ENCODE measurements around the gene TUBB3. TPM values are rescaled to one million over a fixed set of nuclear protein-coding genes. Genes with fewer than 3 reads are reported as not detected.

Gene TUBB3
- 100 to 1,000 TPM; 126 to 473 TPM for total RNA-seq

DNA sequence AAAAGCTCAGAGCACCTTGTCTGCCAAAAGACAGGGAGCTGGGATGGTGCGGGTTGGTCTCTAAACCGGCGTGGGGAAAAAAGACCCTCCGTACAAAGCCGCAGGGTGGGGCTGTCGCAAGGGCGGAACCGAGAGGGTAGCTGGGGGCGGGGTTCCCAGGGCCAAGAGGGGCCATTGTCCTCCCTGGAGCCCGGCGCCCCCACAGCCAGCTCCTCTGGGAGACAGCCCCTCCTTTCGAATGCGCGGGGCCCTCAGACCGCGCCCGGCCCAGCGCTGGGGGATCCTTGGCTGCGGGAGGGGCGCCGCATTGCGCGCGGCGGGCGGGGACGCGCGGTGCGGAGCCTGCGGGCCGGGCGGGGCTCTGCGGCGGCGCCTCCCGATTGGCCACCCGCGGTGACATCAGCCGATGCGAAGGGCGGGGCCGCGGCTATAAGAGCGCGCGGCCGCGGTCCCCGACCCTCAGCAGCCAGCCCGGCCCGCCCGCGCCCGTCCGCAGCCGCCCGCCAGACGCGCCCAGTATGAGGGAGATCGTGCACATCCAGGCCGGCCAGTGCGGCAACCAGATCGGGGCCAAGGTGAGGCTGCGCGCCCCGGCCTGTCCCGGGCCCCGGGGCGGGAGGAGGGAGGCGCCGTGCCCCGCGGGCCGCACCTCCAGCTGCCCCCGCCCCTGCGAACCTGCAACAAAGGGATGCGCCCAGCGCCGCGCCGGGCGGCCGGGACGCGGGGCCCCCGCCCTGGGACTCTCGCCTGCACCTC is at the start of gene TUBB3:
Gene TUBB3, plus strand, starts transcription at position 459 of the 756 bp plus-strand sequence. Its CDS starts 60 bp downstream, at position 519.

DNA sequence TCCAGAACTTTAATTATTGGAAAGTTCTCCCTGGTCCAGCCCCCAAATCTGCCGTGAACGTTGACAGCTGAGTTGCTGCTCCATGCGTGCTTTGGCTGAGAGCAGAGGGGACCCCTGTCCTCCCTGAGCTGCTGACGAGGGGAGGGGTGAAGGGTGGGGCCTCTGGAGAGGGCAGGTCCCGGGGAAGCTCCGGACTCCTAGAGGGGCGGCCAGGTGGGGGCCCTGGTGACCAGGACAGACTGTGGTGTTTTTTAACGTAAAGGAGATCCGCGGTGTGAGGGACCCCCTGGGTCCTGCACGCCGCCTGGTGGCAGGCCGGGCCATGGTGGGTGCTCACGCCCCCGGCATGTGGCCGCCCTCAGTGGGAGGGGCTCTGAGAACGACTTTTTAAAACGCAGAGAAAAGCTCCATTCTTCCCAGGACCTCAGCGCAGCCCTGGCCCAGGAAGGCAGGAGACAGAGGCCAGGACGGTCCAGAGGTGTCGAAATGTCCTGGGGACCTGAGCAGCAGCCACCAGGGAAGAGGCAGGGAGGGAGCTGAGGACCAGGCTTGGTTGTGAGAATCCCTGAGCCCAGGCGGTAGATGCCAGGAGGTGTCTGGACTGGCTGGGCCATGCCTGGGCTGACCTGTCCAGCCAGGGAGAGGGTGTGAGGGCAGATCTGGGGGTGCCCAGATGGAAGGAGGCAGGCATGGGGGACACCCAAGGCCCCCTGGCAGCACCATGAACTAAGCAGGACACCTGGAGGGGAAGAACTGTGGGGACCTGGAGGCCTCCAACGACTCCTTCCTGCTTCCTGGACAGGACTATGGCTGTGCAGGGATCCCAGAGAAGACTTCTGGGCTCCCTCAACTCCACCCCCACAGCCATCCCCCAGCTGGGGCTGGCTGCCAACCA is 4.4 kb upstream of the TUBB3 start, which contains the start of gene MC1R:
Gene MC1R, plus strand, starts transcription at position 410 of the 895 bp plus-strand sequence. Its CDS starts 397 bp downstream, at position 807.

Other genes starting within 250 kb of the TUBB3 start
- gene CDK10, start 236.7 kb upstream of the TUBB3 start, total RNA-seq, result 10 to 100 TPM; 24.8 to 27.6 TPM
- 10 to 100 TPM; 17.2 to 18.0 TPM for gene SPATA2L, start 221.6 kb upstream of the TUBB3 start, total RNA-seq
- gene VPS9D1, start 202.4 kb upstream of the TUBB3 start, total RNA-seq, result 1 to 10 TPM; 3.7 to 6.5 TPM
- gene ZNF276, start 201.8 kb upstream of the TUBB3 start, total RNA-seq, result 10 to 100 TPM; 12.7 to 23.6 TPM
- 10 to 100 TPM; 12.4 to 39.6 TPM for gene FANCA, start 106.7 kb upstream of the TUBB3 start, total RNA-seq
- 10 to 100 TPM in 1 of 2 donors, 1 to 10 TPM in 1; 5.9 to 10.3 TPM for gene SPIRE2, start 94.9 kb upstream of the TUBB3 start, total RNA-seq
- 100 to 1,000 TPM; 164 to 166 TPM for gene TCF25, start 49.8 kb upstream of the TUBB3 start, total RNA-seq
- gene MC1R, start 4.5 kb upstream of the TUBB3 start, total RNA-seq, result 10 to 100 TPM in 1 of 2 donors, 1 to 10 TPM in 1; 8.3 to 73.9 TPM
- 10 to 100 TPM; 58.9 to 71.6 TPM for gene DEF8, start 25.4 kb downstream of the TUBB3 start, total RNA-seq
- 10 to 100 TPM; 12.0 to 12.7 TPM for gene DBNDD1, start 96.1 kb downstream of the TUBB3 start, total RNA-seq
- gene PRDM7, start 154.0 kb downstream of the TUBB3 start, total RNA-seq, result 10 to 100 TPM; 18.6 to 30.6 TPM